GM23338 (cell line): ENCODE results near the gene P4HTM. TPM values are rescaled to one million over a fixed set of nuclear protein-coding genes. Genes with fewer than 3 reads are reported as not detected.

Experiments used
- ATAC-seq: fragments of 200-7000 bp; cut with Tn5 transposase; 3 replicates; pipeline ENCODE4 v1.9.1; 2020
- DNase-seq: peaks from one replicate; pipeline ENCODE4 v3.0.0-alpha.2; 2015; ENCODE audit warnings: low spot score
- H2AFZ ChIP-seq: fragments of 200-600 bp; sonication (generic); 2 replicates; pipeline ENCODE4 v1.8.0; 2016; ENCODE audit warnings: antibody characterized with exemption, mild to moderate bottlenecking, moderate library complexity
- H3F3A ChIP-seq: fragments of 200-600 bp; sonication (generic); replicated peaks from 2 replicates; pipeline ENCODE4 v1.8.0; 2017; ENCODE audit warnings: antibody characterized with exemption, mixed run types, low read depth
- H3K27ac ChIP-seq: fragments of 200-600 bp; sonication (generic); 2 replicates; pipeline ENCODE4 v1.6.1; 2016; ENCODE audit warnings: low read depth
- H3K27me3 ChIP-seq: fragments of 200-600 bp; sonication (generic); 2 replicates; pipeline ENCODE4 v1.8.0; 2016; ENCODE audit warnings: mild to moderate bottlenecking, mixed run types, moderate library complexity; ENCODE audit not compliant: insufficient read depth
- H3K36me3 ChIP-seq: fragments of 200-600 bp; sonication (generic); 2 replicates; pipeline ENCODE4 v1.8.0; 2016; ENCODE audit warnings: mild to moderate bottlenecking; ENCODE audit not compliant: insufficient read depth
- H3K4me1 ChIP-seq: fragments of 200-600 bp; sonication (generic); 2 replicates; pipeline ENCODE4 v1.8.0; 2016; ENCODE audit warnings: mild to moderate bottlenecking, moderate library complexity; ENCODE audit not compliant: insufficient read depth
- H3K4me2 ChIP-seq: fragments of 200-600 bp; sonication (generic); 2 replicates; pipeline ENCODE4 v1.7.1; 2017; ENCODE audit warnings: mixed run types
- H3K4me3 ChIP-seq: fragments of 200-600 bp; sonication (generic); 2 replicates; pipeline ENCODE4 v1.6.1; 2016; ENCODE audit warnings: mixed run types
- H3K79me2 ChIP-seq: fragments of 200-600 bp; sonication (generic); replicated peaks from 2 replicates; pipeline ENCODE4 v1.8.0; 2017; ENCODE audit warnings: mild to moderate bottlenecking; ENCODE audit not compliant: insufficient read depth
- H3K9me2 ChIP-seq: fragments of 200-600 bp; sonication (generic); 2 replicates; pipeline ENCODE4 v1.8.0; 2017; ENCODE audit not compliant: insufficient read depth
- H4K20me1 ChIP-seq: fragments of 200-600 bp; sonication (generic); replicated peaks from 2 replicates; pipeline ENCODE4 v1.8.0; 2017; ENCODE audit warnings: mild to moderate bottlenecking; ENCODE audit not compliant: insufficient read depth
- H3K27ac Mint-ChIP-seq: 2 replicates; pipeline ENCODE4 v1.8.0; 2020; ENCODE audit warnings: inconsistent platforms, mild to moderate bottlenecking, moderate library complexity, mixed read lengths
- H3K27me3 Mint-ChIP-seq: 3 replicates; pipeline ENCODE4 v1.8.0; 2022; ENCODE audit warnings: low read depth, mild to moderate bottlenecking, moderate library complexity, mixed read lengths, inconsistent platforms; ENCODE audit not compliant: insufficient read depth, poor library complexity
- H3K36me3 Mint-ChIP-seq: 3 replicates; pipeline ENCODE4 v1.8.0; 2021; ENCODE audit warnings: low read depth, mild to moderate bottlenecking, inconsistent platforms, moderate library complexity, mixed read lengths
- H3K4me1 Mint-ChIP-seq: 3 replicates; pipeline ENCODE4 v1.8.0; 2020; ENCODE audit warnings: mild to moderate bottlenecking, inconsistent platforms, mixed read lengths
- H3K4me3 Mint-ChIP-seq: 3 replicates; pipeline ENCODE4 v1.8.0; 2021; ENCODE audit warnings: moderate library complexity, mild to moderate bottlenecking, inconsistent platforms, mixed read lengths
- H3K9me3 Mint-ChIP-seq: 3 replicates; pipeline ENCODE4 v1.8.0; 2020; ENCODE audit warnings: moderate library complexity, mild to moderate bottlenecking, inconsistent platforms, mixed read lengths
- CTCF ChIP-seq, 2 experiments: fragments of 200-600 bp in 1 of 2; sonication (generic) in 1 of 2; conservative IDR thresholded peaks; 2 replicates each; pipeline versions ENCODE4 v1.5.1 to v1.6.1; 2016 to 2017; ENCODE audit warnings: antibody characterized with exemption in 2 of 2, low read depth in 2 of 2, mild to moderate bottlenecking in 2 of 2, moderate library complexity in 1 of 2
- EZH2 ChIP-seq: fragments of 200-600 bp; sonication (generic); IDR thresholded peaks from one replicate; pipeline ENCODE4 v1.8.0; 2017; ENCODE audit warnings: antibody characterized with exemption, mild to moderate bottlenecking, low read depth; ENCODE audit not compliant: unreplicated experiment
- EZH2phosphoT487 ChIP-seq: fragments of 200-600 bp; sonication (generic); IDR thresholded peaks from one replicate; pipeline ENCODE4 v1.8.1; 2018; ENCODE audit warnings: antibody characterized with exemption; ENCODE audit not compliant: unreplicated experiment
- STAT1 ChIP-seq: IDR thresholded peaks from one replicate; pipeline ENCODE4 v1.6.1; 2016; ENCODE audit warnings: antibody characterized with exemption; ENCODE audit not compliant: unreplicated experiment
- ZNF114 ChIP-seq: fragments of 250-450 bp; sonication (Bioruptor Pico); IDR thresholded peaks from 2 replicates; pipeline ENCODE4 v1.5.0; 2020; ENCODE audit warnings: mild to moderate bottlenecking, moderate library complexity
- ZNF331 ChIP-seq: fragments of 250-450 bp; sonication (Bioruptor Pico); IDR thresholded peaks from 2 replicates; pipeline ENCODE4 v1.5.0; 2020; ENCODE audit warnings: low read depth, mild to moderate bottlenecking, moderate library complexity
- ZNF462 ChIP-seq: fragments of 250-450 bp; sonication (Bioruptor Pico); IDR thresholded peaks from 2 replicates; pipeline ENCODE4 v1.5.0; 2020; ENCODE audit warnings: mild to moderate bottlenecking, moderate library complexity
- polyA plus RNA-seq: library from polyadenylated mRNA; unstranded; fragments of >200 nt; fragmentation: Nextera tagmentation; extraction: Ambion mirVana; gene quantifications from 2 replicates; pipeline ENCODE4 v1.2.1, GENCODE V29; 2016
- total RNA-seq: library from RNA; depleted of rRNA; stranded (reverse); fragments of >200 nt; shearing (Covaris generic); gene quantifications from 2 replicates; pipeline ENCODE4 v1.2.3, GENCODE V29; 2014

The P4HTM gene
- total and polyA plus RNA-seq, 2 experiments from 2014 or later, result 15.9 to 28.7 TPM

GRCh38 chr3:48950051-48950450 lies 40.0 kb upstream of the P4HTM start (continued):
- TF ChIP-seq ZNF462 (CRISPR knock-in tag) (no peak), ZNF114 (CRISPR knock-in tag) (no peak), ZNF331 (CRISPR knock-in tag) (no peak), EZH2phosphoT487 (no peak), STAT1 (no peak)

GRCh38 chr3:48951764-48952163 lies 38.3 kb upstream of the P4HTM start:
- Histone ChIP-seq H3K4me3 (no peak overlapping the region), H3K79me2 (peaks cover 89% of the 10 kb centered on the region), H3F3A (no peaks in the 10 kb centered on the region; the same call in 1 of the 2 replicates), H3K4me1 (peaks cover 12% of the 10 kb centered on the region; the same call in 1 of the 2 replicates), H3K4me2 (no peak overlapping the region), H3K27me3 (no peaks in the 10 kb centered on the region), H2AFZ (no peak overlapping the region), H4K20me1 (peaks cover 20% of the 10 kb centered on the region), H3K9me2 (no peaks in the 10 kb centered on the region), H3K36me3 (0 out of 2 replicates have a peak, but pooled peaks cover 5% of the 10 kb centered on the region), H3K27ac (0 out of 2 replicates have a peak overlapping the region, but pooled peaks have one; percentile 53)
- Mint-ChIP-seq H3K27me3 (peaks cover 3% of the 10 kb centered on the region), H3K4me1 (peaks cover 11% of the 10 kb centered on the region; the same call in 2 of the 3 replicates), H3K27ac (no peak overlapping the region), H3K36me3 (peaks cover 5% of the 10 kb centered on the region), H3K9me3 (no peaks in the 10 kb centered on the region), H3K4me3 (no peak overlapping the region)
- DNase-seq (no peak), ATAC-seq (no peak)
- no peak for TF ChIP-seq EZH2
- TF ChIP-seq ZNF462 (CRISPR knock-in tag), result no peak
- no peak for TF ChIP-seq ZNF114 (CRISPR knock-in tag)
- TF ChIP-seq CTCF (conservative IDR thresholded peaks at IDR 0.05; ENCODE audit: low read depth in 2 of 2), result no peak
- TF ChIP-seq STAT1, result no peak
